ENCODE data around the gene GLOD5.

DNA sequence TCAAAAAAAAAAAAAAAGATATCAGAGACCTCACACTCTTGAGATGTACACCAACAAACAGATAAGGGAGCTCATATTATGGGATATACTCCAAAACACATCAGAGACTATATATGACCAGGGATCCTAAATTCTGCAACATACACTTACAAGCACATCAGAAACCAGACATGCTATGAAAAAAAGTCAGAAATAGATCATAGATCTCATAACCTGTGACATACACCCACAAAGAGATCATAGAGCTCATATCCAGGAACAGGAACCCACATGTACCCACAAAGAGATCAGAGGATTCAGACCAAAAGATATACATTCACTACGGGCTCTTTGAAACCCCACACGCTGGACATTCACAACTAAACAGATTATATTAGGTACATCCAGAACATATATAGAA, 35.0 kb upstream of the GLOD5 start:
- no peak for TF ChIP-seq POLR2A (IDR thresholded peaks at IDR 0.05)
- TF ChIP-seq, protein P1, sequence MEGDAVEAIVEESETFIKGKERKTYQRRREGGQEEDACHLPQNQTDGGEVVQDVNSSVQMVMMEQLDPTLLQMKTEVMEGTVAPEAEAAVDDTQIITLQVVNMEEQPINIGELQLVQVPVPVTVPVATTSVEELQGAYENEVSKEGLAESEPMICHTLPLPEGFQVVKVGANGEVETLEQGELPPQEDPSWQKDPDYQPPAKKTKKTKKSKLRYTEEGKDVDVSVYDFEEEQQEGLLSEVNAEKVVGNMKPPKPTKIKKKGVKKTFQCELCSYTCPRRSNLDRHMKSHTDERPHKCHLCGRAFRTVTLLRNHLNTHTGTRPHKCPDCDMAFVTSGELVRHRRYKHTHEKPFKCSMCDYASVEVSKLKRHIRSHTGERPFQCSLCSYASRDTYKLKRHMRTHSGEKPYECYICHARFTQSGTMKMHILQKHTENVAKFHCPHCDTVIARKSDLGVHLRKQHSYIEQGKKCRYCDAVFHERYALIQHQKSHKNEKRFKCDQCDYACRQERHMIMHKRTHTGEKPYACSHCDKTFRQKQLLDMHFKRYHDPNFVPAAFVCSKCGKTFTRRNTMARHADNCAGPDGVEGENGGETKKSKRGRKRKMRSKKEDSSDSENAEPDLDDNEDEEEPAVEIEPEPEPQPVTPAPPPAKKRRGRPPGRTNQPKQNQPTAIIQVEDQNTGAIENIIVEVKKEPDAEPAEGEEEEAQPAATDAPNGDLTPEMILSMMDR (IDR thresholded peaks at IDR 0.05), result no peak

All from thyroid gland (tissue), 4 donors.